ENCODE data around the gene R3HCC1L. TPM values are rescaled to one million over a fixed set of nuclear protein-coding genes. Genes with fewer than 3 reads are reported as not detected.

Gene R3HCC1L
- total RNA-seq, 4 donors from 2014 or later: 15.9 to 20.3 (median 18.6) TPM

DNA sequence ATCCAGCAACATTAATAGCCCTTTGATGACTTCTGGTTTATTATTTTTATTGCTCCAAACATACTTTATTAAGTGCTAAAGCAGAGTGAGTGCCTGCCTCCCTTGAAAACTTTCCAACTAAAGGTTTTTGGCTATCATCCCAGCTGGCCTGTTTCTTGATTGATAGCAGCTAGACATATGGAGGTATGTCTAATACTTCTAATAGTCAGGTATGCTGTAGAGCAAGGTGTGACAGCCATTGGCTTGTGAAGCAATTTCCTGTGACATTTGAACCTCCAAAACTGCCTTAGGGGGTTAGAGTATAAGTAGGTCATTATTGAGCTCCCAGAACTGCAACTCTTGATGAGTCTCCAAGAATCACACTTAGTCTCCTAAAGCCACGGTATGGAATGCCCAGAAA is 77.7 kb downstream of the R3HCC1L start:
- Histone ChIP-seq H3K4me3 (replicated peaks in 1 of 3) (no peak overlapping the region), H3K27ac (no peak overlapping the region), H3K27me3 (no peaks in the 10 kb centered on the region), H3K9me3 (no peaks in the 10 kb centered on the region), H3K36me3 (peaks cover 0 to 3% of the 10 kb centered on the region in 2 donors), H3K4me1 (peaks cover 0 to 8% of the 10 kb centered on the region in 2 donors)
- no peak for TF ChIP-seq POLR2A (IDR thresholded peaks at IDR 0.05)
- TF ChIP-seq, protein P1, sequence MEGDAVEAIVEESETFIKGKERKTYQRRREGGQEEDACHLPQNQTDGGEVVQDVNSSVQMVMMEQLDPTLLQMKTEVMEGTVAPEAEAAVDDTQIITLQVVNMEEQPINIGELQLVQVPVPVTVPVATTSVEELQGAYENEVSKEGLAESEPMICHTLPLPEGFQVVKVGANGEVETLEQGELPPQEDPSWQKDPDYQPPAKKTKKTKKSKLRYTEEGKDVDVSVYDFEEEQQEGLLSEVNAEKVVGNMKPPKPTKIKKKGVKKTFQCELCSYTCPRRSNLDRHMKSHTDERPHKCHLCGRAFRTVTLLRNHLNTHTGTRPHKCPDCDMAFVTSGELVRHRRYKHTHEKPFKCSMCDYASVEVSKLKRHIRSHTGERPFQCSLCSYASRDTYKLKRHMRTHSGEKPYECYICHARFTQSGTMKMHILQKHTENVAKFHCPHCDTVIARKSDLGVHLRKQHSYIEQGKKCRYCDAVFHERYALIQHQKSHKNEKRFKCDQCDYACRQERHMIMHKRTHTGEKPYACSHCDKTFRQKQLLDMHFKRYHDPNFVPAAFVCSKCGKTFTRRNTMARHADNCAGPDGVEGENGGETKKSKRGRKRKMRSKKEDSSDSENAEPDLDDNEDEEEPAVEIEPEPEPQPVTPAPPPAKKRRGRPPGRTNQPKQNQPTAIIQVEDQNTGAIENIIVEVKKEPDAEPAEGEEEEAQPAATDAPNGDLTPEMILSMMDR (IDR thresholded peaks at IDR 0.05): no peak
- 50 to 64% methylated on average over 1 of the region's 1 CpG for WGBS, 2 donors
- DNase-seq: no peak
- intact Hi-C loops (cut with DNase I): no loop called here

DNA sequence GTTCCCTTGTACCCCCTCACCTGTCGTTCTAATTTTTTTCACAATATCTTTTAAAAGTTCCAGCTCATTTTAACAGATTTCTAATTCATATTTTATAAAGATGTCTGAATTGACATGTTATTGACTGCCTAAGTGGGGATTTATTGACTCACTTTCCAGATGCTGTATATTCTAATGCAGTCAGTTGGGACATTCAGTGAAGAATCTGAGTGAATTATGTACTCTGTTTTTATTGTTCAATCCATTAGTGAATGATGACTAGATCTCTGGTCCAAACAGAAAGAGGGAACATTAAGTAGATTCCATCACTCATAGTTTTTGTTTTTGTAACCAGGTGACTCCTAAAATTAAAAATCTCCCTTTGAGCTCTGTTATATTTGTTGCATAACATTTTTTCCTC is 79.3 kb downstream of the R3HCC1L start:
- WGBS, 2 donors: 96 to 98% methylated on average over 1 of the region's 1 CpG
- Histone ChIP-seq H3K27ac (no peak overlapping the region), H3K4me3 (replicated peaks in 1 of 3) (no peak overlapping the region), H3K9me3 (no peaks in the 10 kb centered on the region), H3K4me1 (peaks cover 0 to 8% of the 10 kb centered on the region in 2 donors), H3K36me3 (peaks cover 0 to 3% of the 10 kb centered on the region in 2 donors), H3K27me3 (no peaks in the 10 kb centered on the region)
- intact Hi-C loops (cut with DNase I): no loop called here
- no peak for DNase-seq
- no peak for TF ChIP-seq POLR2A (IDR thresholded peaks at IDR 0.05)
- TF ChIP-seq, protein P1 (IDR thresholded peaks at IDR 0.05): no peak

DNA sequence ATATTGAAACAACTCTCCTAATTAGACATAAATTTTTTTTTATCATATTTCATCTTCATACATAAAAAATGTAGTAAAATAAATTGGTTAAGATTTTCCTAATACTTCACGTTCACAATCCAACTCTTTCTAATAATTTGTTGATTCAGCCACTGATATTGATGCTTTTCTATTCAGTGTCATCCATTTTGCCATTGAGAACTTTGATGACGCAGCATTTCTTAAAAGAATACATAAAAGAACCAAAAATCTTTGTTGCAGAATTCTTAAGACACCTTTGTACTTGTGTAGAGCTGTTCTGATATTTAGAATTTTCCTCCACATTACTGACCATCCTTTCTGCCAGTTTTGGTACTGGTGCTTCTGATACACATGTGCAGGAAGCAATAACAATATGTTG is 80.9 kb downstream of the R3HCC1L start:
- no peak for TF ChIP-seq POLR2A (IDR thresholded peaks at IDR 0.05)
- TF ChIP-seq, protein P1 (IDR thresholded peaks at IDR 0.05): no peak
- DNase-seq: no peak
- H3K4me1 ChIP-seq: peaks cover 0 to 8% of the 10 kb centered on the region in 2 donors
- 95% methylated on average over 2 of the region's 2 CpGs for WGBS, 2 donors
- intact Hi-C loops (cut with DNase I): no loop called here
- H3K4me3 ChIP-seq (replicated peaks in 1 of 3): no peak overlapping the region
- H3K27ac ChIP-seq: no peak overlapping the region
- H3K9me3 ChIP-seq: no peaks in the 10 kb centered on the region
- H3K36me3 ChIP-seq: no peaks in the 10 kb centered on the region
- H3K27me3 ChIP-seq: no peaks in the 10 kb centered on the region

DNA sequence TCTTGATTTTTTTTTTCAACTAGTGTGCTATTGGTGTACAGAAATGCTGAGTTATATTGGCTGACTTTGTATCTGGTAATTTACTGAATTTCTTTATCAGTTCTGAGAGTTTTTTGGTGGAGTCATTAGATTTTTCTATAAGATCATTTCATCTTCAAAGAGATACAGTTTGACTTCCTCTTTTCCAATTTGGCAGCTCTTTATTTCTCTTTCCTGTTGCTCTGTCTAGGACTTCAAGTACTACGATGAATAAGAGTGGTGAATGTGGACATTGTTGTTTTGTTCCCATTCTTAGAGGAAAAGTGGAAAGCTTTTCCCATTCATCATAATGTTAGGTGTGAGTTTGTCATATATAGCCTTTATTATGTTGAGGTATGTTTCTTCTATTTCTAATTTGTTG is 83.3 kb downstream of the R3HCC1L start:
- Histone ChIP-seq H3K4me1 (no peaks in the 10 kb centered on the region), H3K9me3 (no peaks in the 10 kb centered on the region), H3K27ac (no peak overlapping the region), H3K36me3 (no peaks in the 10 kb centered on the region), H3K27me3 (no peaks in the 10 kb centered on the region), H3K4me3 (replicated peaks in 1 of 3) (no peak overlapping the region)
- WGBS, 2 donors: 69 to 78% methylated on average over 1 of the region's 1 CpG
- no peak for DNase-seq
- intact Hi-C loops (cut with DNase I): no loop called here
- no peak for TF ChIP-seq POLR2A (IDR thresholded peaks at IDR 0.05)
- TF ChIP-seq, protein P1 (IDR thresholded peaks at IDR 0.05): no peak

DNA sequence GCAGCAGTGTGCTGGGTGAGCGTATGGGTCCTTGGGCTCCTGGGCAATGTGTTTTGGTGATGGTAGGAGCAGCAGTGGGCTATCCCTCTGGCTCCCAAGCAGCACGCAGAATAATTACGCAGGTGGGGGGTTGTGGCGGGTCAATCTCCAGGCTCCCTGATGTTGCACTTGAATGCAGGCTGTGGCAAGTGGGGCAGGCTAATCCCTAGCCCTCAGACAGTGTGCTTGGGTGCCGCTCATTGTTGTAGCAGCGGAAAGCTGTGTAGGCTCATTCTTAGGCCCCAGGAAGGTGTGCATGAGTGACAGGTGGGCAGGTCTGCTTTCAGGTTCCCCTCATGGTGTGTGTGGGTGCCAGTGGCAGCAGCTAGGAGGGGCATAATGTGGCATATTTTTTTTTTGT is 89.4 kb downstream of the R3HCC1L start:
- intact Hi-C loops (cut with DNase I): no loop called here
- H3K4me1 ChIP-seq: peaks cover 0 to 6% of the 10 kb centered on the region in 2 donors
- no peaks in the 10 kb centered on the region for H3K9me3 ChIP-seq
- H3K27me3 ChIP-seq: no peaks in the 10 kb centered on the region
- TF ChIP-seq, protein P1 (IDR thresholded peaks at IDR 0.05): no peak
- TF ChIP-seq POLR2A (IDR thresholded peaks at IDR 0.05): no peak
- H3K4me3 ChIP-seq (replicated peaks in 1 of 3): no peak overlapping the region
- DNase-seq: no peak
- H3K36me3 ChIP-seq: no peaks in the 10 kb centered on the region
- WGBS, 2 donors: 95 to 96% methylated on average over 6 of the region's 6 CpGs
- no peak overlapping the region for H3K27ac ChIP-seq

Measured in thyroid gland (tissue), 4 donors.